SK-N-SH treated with all-trans-retinoic acid at 6 μM for 48 hours (cell line): ENCODE measurements around the gene DOLPP1.
A peak's percentile ranks its signal among the peaks of the same experiment; 100 is the strongest.

Source experiments
- ATAC-seq: fragments of 200-7000 bp; cut with Tn5 transposase; 3 replicates; pipeline ENCODE4 v1.9.1; 2020; ENCODE audit warnings: mild to moderate bottlenecking, moderate library complexity
- ARNTL ChIP-seq: fragments of 450-650 bp; formaldehyde crosslinking; IDR thresholded peaks from 2 replicates; pipeline ENCODE4 v1.5.0; 2020; ENCODE audit warnings: low read depth, mild to moderate bottlenecking, moderate library complexity, borderline replicate concordance
- BACH2 ChIP-seq: fragments of 250-450 bp; sonication (Bioruptor Pico); IDR thresholded peaks from 2 replicates; pipeline ENCODE4 v1.9.0; 2021; ENCODE audit warnings: mild to moderate bottlenecking, borderline replicate concordance
- CREB5 ChIP-seq: fragments of 250-450 bp; sonication (Bioruptor Pico); IDR thresholded peaks from 2 replicates; pipeline ENCODE4 v1.5.1; 2020; ENCODE audit warnings: low read depth, mild to moderate bottlenecking, moderate library complexity
- CSDC2 ChIP-seq: fragments of 250-450 bp; sonication (Bioruptor Pico); IDR thresholded peaks from 2 replicates; pipeline ENCODE4 v1.5.0; 2020; ENCODE audit warnings: mild to moderate bottlenecking, moderate library complexity
- CSRNP3 ChIP-seq: fragments of 250-450 bp; sonication (Bioruptor Pico); IDR thresholded peaks from 2 replicates; pipeline ENCODE4 v1.5.1; 2021; ENCODE audit warnings: mild to moderate bottlenecking, moderate library complexity
- GLIS3 ChIP-seq: fragments of 250-450 bp; sonication (Bioruptor Pico); IDR thresholded peaks from 2 replicates; pipeline ENCODE4 v1.5.0; 2020; ENCODE audit warnings: mild to moderate bottlenecking, moderate library complexity
- ISL1 ChIP-seq: fragments of 250-450 bp; sonication (Bioruptor Pico); IDR thresholded peaks from 2 replicates; pipeline ENCODE4 v2.1.2; 2022; ENCODE audit warnings: mild to moderate bottlenecking, moderate library complexity
- OSR1 ChIP-seq: fragments of 250-450 bp; sonication (Bioruptor Pico); IDR thresholded peaks from 2 replicates; pipeline ENCODE4 v1.8.0; 2022; ENCODE audit warnings: moderate library complexity, mild to moderate bottlenecking, inconsistent platforms
- PATZ1 ChIP-seq: fragments of 250-450 bp; sonication (Bioruptor Pico); IDR thresholded peaks from 2 replicates; pipeline ENCODE4 v1.8.0; 2020; ENCODE audit warnings: mild to moderate bottlenecking, moderate library complexity, borderline replicate concordance
- POU6F1 ChIP-seq: fragments of 250-450 bp; sonication (Bioruptor Pico); IDR thresholded peaks from 2 replicates; pipeline ENCODE4 v1.8.0; 2021; ENCODE audit warnings: low read depth, mild to moderate bottlenecking, moderate library complexity, borderline replicate concordance
- PPARA ChIP-seq: fragments of 250-450 bp; sonication (Bioruptor Pico); IDR thresholded peaks from 2 replicates; pipeline ENCODE4 v1.5.0; 2020; ENCODE audit warnings: mild to moderate bottlenecking, borderline replicate concordance
- RARB ChIP-seq: fragments of 250-450 bp; sonication (Bioruptor Pico); IDR thresholded peaks from 2 replicates; pipeline ENCODE4 v1.8.0; 2021; ENCODE audit warnings: mild to moderate bottlenecking, moderate library complexity
- SNAI2 ChIP-seq: fragments of 250-450 bp; sonication (Bioruptor Pico); IDR thresholded peaks from 2 replicates; pipeline ENCODE4 v1.5.0; 2020; ENCODE audit warnings: mild to moderate bottlenecking, moderate library complexity
- TCF4 ChIP-seq: fragments of 250-450 bp; sonication (Bioruptor Pico); IDR thresholded peaks from 2 replicates; pipeline ENCODE4 v1.8.0; 2021; ENCODE audit warnings: mild to moderate bottlenecking, moderate library complexity, borderline replicate concordance
- TOX ChIP-seq: fragments of 250-450 bp; sonication (Bioruptor Pico); IDR thresholded peaks from 2 replicates; pipeline ENCODE4 v1.8.0; 2021; ENCODE audit warnings: mild to moderate bottlenecking, moderate library complexity, borderline replicate concordance
- TSHZ2 ChIP-seq: fragments of 250-450 bp; sonication (Bioruptor Pico); IDR thresholded peaks from 2 replicates; pipeline ENCODE4 v1.5.0; 2020; ENCODE audit warnings: mild to moderate bottlenecking, moderate library complexity
- ZC3H10 ChIP-seq: fragments of 250-450 bp; sonication (Bioruptor Pico); IDR thresholded peaks from 2 replicates; pipeline ENCODE4 v1.5.1; 2021; ENCODE audit warnings: mild to moderate bottlenecking, moderate library complexity
- ZFP3 ChIP-seq: fragments of 250-450 bp; sonication (Bioruptor Pico); IDR thresholded peaks from 2 replicates; pipeline ENCODE4 v1.5.0; 2020; ENCODE audit warnings: mild to moderate bottlenecking, moderate library complexity
- ZFP30 ChIP-seq: fragments of 450-650 bp; formaldehyde crosslinking; IDR thresholded peaks from 2 replicates; pipeline ENCODE4 v1.5.0; 2022; ENCODE audit warnings: mild to moderate bottlenecking, moderate library complexity
- ZNF565 ChIP-seq: fragments of 450-650 bp; formaldehyde crosslinking; conservative IDR thresholded peaks from 2 replicates; pipeline ENCODE4 v1.5.0; 2020; ENCODE audit warnings: low read depth, mild to moderate bottlenecking, moderate library complexity
- ZNF70 ChIP-seq: fragments of 450-650 bp; formaldehyde crosslinking; IDR thresholded peaks from 2 replicates; pipeline ENCODE4 v1.5.0; 2020; ENCODE audit warnings: mild to moderate bottlenecking, moderate library complexity
- ZNF8 ChIP-seq: fragments of 450-650 bp; formaldehyde crosslinking; IDR thresholded peaks from 2 replicates; pipeline ENCODE4 v1.5.0; 2020; ENCODE audit warnings: mild to moderate bottlenecking, moderate library complexity

Gene DOLPP1

GRCh38 chr9:129130791-129131190 lies 49.9 kb downstream of the DOLPP1 start:
- TF ChIP-seq ARNTL (CRISPR knock-in tag) (no peak), ZFP3 (no peak), BACH2 (CRISPR knock-in tag) (no peak), PPARA (CRISPR knock-in tag) (no peak), OSR1 (CRISPR knock-in tag) (no peak), ZNF70 (CRISPR knock-in tag) (no peak), ZNF8 (CRISPR knock-in tag) (no peak), ZC3H10 (CRISPR knock-in tag) (no peak), ZNF565 (CRISPR knock-in tag) (no peak), GLIS3 (CRISPR knock-in tag) (no peak), TOX (CRISPR knock-in tag) (no peak), SNAI2 (CRISPR knock-in tag) (no peak), TCF4 (CRISPR knock-in tag) (no peak), ZFP30 (CRISPR knock-in tag) (no peak), PATZ1 (CRISPR knock-in tag) (no peak)
- no peak for ATAC-seq

GRCh38 chr9:129131300-129132145 lies 50.6 kb downstream of the DOLPP1 start:
- TF ChIP-seq PATZ1 (CRISPR knock-in tag) (no peak), TOX (CRISPR knock-in tag) (no peak), PPARA (CRISPR knock-in tag) (no peak), SNAI2 (CRISPR knock-in tag) (no peak), CREB5 (CRISPR knock-in tag) (no peak)
- peak; percentile 96 for ATAC-seq

- ATAC-seq, result no peak
- TF ChIP-seq TSHZ2 (CRISPR knock-in tag) (no peak), ZNF70 (CRISPR knock-in tag) (no peak)
These were observed 52.2 kb downstream of the DOLPP1 start for GRCh38 chr9:129133082-129133481.

GRCh38 chr9:129135476-129135875 lies 54.6 kb downstream of the DOLPP1 start:
- no peak for ATAC-seq

More at GRCh38 chr9:129135476-129135875, 54.6 kb downstream of the DOLPP1 start:
- no peak for TF ChIP-seq CSRNP3
- no peak for TF ChIP-seq POU6F1 (CRISPR knock-in tag)
- TF ChIP-seq ISL1 (CRISPR knock-in tag), result no peak
- no peak for TF ChIP-seq TCF4 (CRISPR knock-in tag)
- TF ChIP-seq RARB (CRISPR knock-in tag), result no peak
- TF ChIP-seq CSDC2, result no peak
- TF ChIP-seq CREB5 (CRISPR knock-in tag), result no peak
- no peak for TF ChIP-seq PPARA (CRISPR knock-in tag)
- TF ChIP-seq ARNTL (CRISPR knock-in tag), result no peak
- no peak for TF ChIP-seq OSR1 (CRISPR knock-in tag)
